ENCODE data around the gene ABCC1.
"Not testable (repeated sequence)": the region's sequence is repeated elsewhere in the genome, so short reads cannot be mapped to it uniquely, and the experiment has no call there.

ABCC1 gene

DNA sequence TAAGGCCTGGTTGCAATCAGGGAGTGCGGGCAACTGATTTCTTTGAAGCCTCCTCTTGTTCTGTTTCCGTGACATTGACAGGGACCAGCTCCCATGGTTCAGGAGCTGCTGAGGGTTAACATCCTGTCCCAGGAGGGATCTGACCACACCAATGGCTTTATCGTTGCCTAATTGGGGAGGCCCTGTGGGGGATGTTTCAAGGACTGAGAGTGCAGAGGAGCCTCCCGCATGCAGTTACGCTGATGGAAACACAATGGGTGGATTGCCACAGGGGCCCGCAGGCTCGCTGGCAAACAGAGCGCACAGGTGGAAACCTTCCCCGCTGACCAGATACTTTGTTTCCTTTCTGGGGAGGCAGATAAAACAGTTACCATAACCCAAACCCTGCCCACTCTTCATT, 23.8 kb upstream of the ABCC1 start:
- POLR2A ChIA-PET = no interaction called here
- no peak for DNase-seq (ENCODE audit: extremely low spot score)
- CTCF ChIA-PET = no interaction called here

DNA sequence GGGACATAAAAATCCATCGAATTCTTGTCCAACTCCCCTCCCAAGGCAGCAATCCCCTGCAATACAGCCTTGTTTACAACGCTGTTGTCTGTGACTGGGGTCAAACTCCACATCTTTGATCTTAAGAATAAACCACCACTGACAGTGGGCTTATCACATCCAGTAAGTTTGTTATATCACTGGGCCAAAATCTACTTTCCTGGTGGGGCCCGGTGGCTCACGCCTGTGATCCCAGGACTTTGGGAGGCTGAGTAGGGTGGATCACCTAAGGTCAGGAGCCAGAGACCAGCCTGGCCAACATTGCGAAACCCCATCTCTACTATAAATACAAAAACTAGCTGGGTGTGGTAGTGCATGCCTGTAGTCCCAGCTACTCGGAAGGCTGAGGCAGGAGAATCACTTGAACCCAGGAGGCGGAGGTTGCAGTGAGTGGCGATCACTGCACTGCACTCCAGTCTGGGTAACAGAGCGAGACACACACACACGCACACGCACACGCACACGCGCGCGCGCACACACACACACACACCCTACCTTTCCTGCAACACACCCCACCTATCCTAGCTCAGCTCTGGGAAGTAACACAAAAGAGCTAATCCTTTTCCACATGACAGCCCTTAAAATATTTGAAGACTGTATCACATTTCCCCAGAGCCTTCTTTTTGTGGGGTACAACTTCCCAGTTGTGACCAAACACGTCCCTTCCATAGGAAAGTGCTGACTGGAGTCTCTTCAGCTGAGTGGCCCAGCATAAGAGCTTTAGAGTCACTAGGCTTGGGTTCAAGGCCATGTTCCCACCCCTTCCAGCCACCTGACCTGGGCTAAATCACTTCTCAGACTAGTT, 20.9 kb upstream of the ABCC1 start:
- ChIA-PET CTCF (interaction anchor here (0.6 kb wide), 1 partner anchor 134 kb away, joined by 3 read pairs; no protein-coding TSS in a partner anchor), POLR2A (no interaction called here)
- TF ChIP-seq FOXM1 (IDR thresholded peaks at IDR 0.05; ENCODE audit: borderline replicate concordance) = no peak
- no peak for TF ChIP-seq ARNT (IDR thresholded peaks at IDR 0.05)
- TF ChIP-seq BHLHE40 (IDR thresholded peaks at IDR 0.05; ENCODE audit: borderline replicate concordance) = no peak
- TF ChIP-seq LEF1 (IDR thresholded peaks at IDR 0.05; ENCODE audit: borderline replicate concordance) = no peak
- TF ChIP-seq ELF4 (IDR thresholded peaks at IDR 0.05) = no peak
- no peak for TF ChIP-seq TARDBP (IDR thresholded peaks at IDR 0.05)
- TF ChIP-seq, protein P1, sequence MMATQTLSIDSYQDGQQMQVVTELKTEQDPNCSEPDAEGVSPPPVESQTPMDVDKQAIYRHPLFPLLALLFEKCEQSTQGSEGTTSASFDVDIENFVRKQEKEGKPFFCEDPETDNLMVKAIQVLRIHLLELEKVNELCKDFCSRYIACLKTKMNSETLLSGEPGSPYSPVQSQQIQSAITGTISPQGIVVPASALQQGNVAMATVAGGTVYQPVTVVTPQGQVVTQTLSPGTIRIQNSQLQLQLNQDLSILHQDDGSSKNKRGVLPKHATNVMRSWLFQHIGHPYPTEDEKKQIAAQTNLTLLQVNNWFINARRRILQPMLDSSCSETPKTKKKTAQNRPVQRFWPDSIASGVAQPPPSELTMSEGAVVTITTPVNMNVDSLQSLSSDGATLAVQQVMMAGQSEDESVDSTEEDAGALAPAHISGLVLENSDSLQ (IDR thresholded peaks at IDR 0.05) = no peak
- TF ChIP-seq FOXA1 (IDR thresholded peaks at IDR 0.05) = no peak
- TF ChIP-seq SP1 (IDR thresholded peaks at IDR 0.05) = no peak
- no peak for TF ChIP-seq FOXK2 (IDR thresholded peaks at IDR 0.05)
- no peak for DNase-seq (ENCODE audit: extremely low spot score)

More for the DNA sequence above, 23.8 kb upstream of the ABCC1 start:
- TF ChIP-seq ZNF384 (IDR thresholded peaks at IDR 0.05) (no peak), LEF1 (IDR thresholded peaks at IDR 0.05; ENCODE audit: borderline replicate concordance) (no peak), L3MBTL2 (conservative IDR thresholded peaks at IDR 0.05) (no peak), CTBP1 (IDR thresholded peaks at IDR 0.05; ENCODE audit: borderline replicate concordance) (no peak), SUZ12 (IDR thresholded peaks at IDR 0.05) (no peak), FOXA1 (IDR thresholded peaks at IDR 0.05) (no peak), ARNT (IDR thresholded peaks at IDR 0.05) (no peak), NFRKB (IDR thresholded peaks at IDR 0.05) (no peak), ELF4 (IDR thresholded peaks at IDR 0.05) (no peak), TARDBP (IDR thresholded peaks at IDR 0.05) (no peak), FOXM1 (IDR thresholded peaks at IDR 0.05; ENCODE audit: borderline replicate concordance) (no peak)

DNA sequence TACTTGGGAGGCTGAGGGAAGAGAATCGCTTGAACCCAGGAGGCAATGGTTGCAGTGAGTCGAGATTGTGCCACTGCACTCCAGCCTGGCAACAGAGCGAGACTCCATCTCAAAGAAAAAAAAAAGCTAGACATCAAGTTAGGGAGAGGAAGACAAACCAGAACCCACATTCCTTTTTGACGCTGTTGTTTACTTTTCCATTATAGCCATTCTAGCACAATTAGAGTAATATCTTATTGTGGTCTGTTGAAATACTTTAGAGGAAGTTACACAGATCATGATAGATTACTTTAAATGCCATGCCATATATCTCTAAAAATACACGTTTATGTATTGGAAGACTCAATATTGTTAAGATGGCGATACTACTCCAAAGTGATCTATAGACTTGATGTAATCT, 16.5 kb upstream of the ABCC1 start:
- no peak for DNase-seq (ENCODE audit: extremely low spot score)
- no peak for TF ChIP-seq ZNF384 (IDR thresholded peaks at IDR 0.05)
- no peak for TF ChIP-seq BHLHE40 (IDR thresholded peaks at IDR 0.05; ENCODE audit: borderline replicate concordance)
- TF ChIP-seq FOXA1 (IDR thresholded peaks at IDR 0.05) = no peak
- TF ChIP-seq ELF4 (IDR thresholded peaks at IDR 0.05) = no peak
- TF ChIP-seq SP1 (IDR thresholded peaks at IDR 0.05) = no peak
- TF ChIP-seq TARDBP (IDR thresholded peaks at IDR 0.05) = no peak
- no peak for TF ChIP-seq FOXM1 (IDR thresholded peaks at IDR 0.05; ENCODE audit: borderline replicate concordance)
- TF ChIP-seq FOXK2 (IDR thresholded peaks at IDR 0.05) = no peak
- TF ChIP-seq, protein P1 (IDR thresholded peaks at IDR 0.05) = no peak
- TF ChIP-seq CTBP1 (IDR thresholded peaks at IDR 0.05; ENCODE audit: borderline replicate concordance) = no peak
- no peak for TF ChIP-seq SUZ12 (IDR thresholded peaks at IDR 0.05)
- no peak for TF ChIP-seq NFRKB (IDR thresholded peaks at IDR 0.05)
- no peak for TF ChIP-seq ARNT (IDR thresholded peaks at IDR 0.05)
- TF ChIP-seq LEF1 (IDR thresholded peaks at IDR 0.05; ENCODE audit: borderline replicate concordance) = no peak
- no peak for TF ChIP-seq L3MBTL2 (conservative IDR thresholded peaks at IDR 0.05)
- TF ChIP-seq HDGF (IDR thresholded peaks at IDR 0.05; ENCODE audit: borderline replicate concordance) = no peak
- ChIA-PET POLR2A (no interaction called here), CTCF (no interaction called here)

DNA sequence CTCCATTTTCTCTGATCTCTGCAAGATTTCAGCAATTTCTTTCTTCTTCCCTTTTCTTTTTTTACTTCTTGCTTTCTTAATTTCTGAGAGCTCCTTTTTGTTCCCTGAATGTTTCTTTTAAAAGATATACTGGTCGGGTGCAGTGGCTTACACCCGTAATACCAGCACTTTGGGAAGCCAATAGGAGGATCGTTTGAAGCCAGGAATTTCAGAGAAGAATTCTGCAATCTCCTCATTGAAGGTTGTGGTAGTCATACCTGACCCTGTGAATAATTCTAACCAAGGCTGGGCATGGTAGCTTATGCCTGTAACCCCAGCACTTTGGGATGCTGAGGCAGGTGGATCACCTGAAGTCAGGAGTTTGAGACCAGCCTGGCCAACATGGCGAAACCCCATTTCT, 15.6 kb upstream of the ABCC1 start:
- ChIA-PET POLR2A (no interaction called here), CTCF (no interaction called here)
- DNase-seq (ENCODE audit: extremely low spot score) = no peak
- TF ChIP-seq CTBP1 (IDR thresholded peaks at IDR 0.05; ENCODE audit: borderline replicate concordance) = no peak
- TF ChIP-seq HDGF (IDR thresholded peaks at IDR 0.05; ENCODE audit: borderline replicate concordance) = no peak
- TF ChIP-seq TARDBP (IDR thresholded peaks at IDR 0.05) = no peak
- TF ChIP-seq SUZ12 (IDR thresholded peaks at IDR 0.05) = no peak

DNA sequence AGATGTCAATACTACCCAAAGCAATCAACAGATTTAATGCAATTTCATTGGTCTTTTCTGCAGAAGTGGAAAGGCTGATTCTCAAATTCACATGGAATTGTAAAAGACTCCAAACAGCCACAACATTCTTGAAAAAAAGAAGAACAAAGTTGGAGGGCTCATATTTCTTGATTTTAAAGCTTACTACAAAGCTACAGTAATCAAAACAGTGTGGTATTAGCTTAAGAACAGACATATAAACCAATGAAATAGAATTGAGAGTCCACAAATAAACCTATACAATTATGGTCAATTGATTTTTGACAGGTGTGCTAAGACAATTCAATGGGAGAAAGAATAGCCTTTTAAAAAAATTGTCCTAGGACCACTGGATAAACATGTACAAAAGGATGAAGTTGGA, 14.4 kb upstream of the ABCC1 start:
- DNase-seq (ENCODE audit: extremely low spot score) = no peak
- ChIA-PET POLR2A (no interaction called here), CTCF (no interaction called here)
- TF ChIP-seq ZNF384 (IDR thresholded peaks at IDR 0.05) = no peak
- no peak for TF ChIP-seq FOXA1 (IDR thresholded peaks at IDR 0.05)
- TF ChIP-seq HDGF (IDR thresholded peaks at IDR 0.05; ENCODE audit: borderline replicate concordance) = no peak
- TF ChIP-seq NFRKB (IDR thresholded peaks at IDR 0.05) = no peak
- no peak for TF ChIP-seq FOXK2 (IDR thresholded peaks at IDR 0.05)

DNA sequence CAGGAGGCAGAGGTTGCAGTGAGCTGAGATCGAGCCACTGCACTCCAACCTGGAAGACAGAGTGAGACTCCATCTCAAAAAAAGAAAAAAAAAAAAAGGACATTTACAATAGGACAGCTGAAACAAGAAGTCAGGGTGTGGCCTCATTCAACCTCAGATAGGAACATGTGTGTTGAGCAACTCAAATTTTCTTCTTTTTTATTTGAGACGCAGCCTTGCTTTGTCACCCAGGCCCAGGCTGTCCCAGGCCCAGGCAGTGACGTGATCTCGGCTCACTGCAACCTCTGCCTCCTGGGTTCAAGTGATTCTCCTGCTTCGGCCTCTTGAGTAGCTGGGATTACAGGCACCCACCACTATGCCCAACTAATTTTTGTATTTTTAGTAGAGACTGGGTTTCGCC, 12.6 kb upstream of the ABCC1 start:
- POLR2A ChIA-PET; DNase-seq (ENCODE audit: extremely low spot score); CTCF ChIA-PET: not testable (repeated sequence)

DNA sequence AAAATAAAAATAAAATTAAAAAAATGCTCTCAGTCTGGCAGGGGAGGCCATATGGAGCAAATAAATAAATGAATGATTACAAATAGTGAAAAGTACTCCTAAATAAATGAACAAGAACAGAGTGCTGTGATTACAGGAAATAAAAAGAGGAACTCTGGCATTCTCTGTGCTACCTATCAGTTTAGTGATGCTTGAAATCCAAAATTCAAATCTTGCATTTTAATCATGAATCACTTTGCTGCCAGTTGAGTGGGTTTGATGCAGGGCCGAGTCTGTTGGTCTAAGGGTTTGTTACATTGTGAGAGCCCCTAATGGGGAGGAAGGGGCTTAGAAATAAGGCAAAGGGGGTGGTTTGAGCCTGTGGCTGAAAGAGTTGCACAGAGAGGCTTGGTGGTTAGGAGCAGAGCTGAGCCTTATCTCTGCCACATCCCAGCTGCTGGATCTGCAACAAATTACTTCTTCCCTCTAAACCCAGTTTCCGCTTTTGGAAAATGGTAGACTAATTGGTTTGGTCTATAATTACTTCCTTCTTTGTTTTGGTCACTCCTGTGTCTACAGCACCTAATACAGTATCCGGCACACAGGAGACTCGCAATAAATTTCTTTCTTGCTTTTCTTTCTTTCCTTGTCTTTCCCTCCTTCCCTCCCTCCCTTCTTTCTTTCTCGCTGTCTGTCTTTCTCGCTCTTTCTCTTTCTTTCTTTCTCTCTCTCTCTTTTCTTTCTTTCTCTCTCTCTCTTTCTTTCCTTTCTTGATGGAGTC, 6.3 kb upstream of the ABCC1 start:
- TF ChIP-seq CTBP1 (IDR thresholded peaks at IDR 0.05; ENCODE audit: borderline replicate concordance) = no peak
- TF ChIP-seq SP1 (IDR thresholded peaks at IDR 0.05) = no peak
- TF ChIP-seq ARNT (IDR thresholded peaks at IDR 0.05) = no peak
- TF ChIP-seq ZNF384 (IDR thresholded peaks at IDR 0.05) = no peak
- no peak for TF ChIP-seq FOXA1 (IDR thresholded peaks at IDR 0.05)
- no peak for TF ChIP-seq L3MBTL2 (conservative IDR thresholded peaks at IDR 0.05)

More for the DNA sequence above, 6.3 kb upstream of the ABCC1 start:
- ChIA-PET POLR2A (no interaction called here), CTCF (interaction anchor here (1.0 kb wide), 1 partner anchor 120 kb away, joined by 3 read pairs; no protein-coding TSS in a partner anchor)
- no peak for DNase-seq (ENCODE audit: extremely low spot score)

Measured in HEK293T (cell line).